ENCODE measurements around the gene TSC22D2. TPM values are rescaled to one million over a fixed set of nuclear protein-coding genes. Genes with fewer than 3 reads are reported as not detected.

TSC22D2 gene
- total and polyA plus RNA-seq, 2 donors (not counting 3 experiments of a cell fraction or from before 2014, with no cell fraction given), result 7.6 to 43.9 TPM

DNA sequence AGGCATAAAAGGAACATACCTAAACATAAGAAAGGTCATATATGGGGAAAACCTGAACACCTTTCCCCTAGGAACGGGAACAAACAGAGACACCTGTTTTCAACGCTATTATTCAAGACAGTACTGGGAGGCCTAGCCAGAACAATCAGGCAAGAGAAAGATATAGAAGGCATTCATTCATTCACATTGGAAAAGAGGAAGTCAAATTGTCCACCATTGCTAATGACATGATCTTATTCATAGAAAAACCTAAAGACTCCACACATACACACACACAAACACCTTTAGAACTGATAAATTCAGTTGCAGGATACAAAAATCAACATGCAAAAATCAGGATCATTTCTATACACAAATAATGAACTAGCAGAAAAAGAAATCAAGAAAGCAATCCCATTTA is 101.7 kb downstream of the TSC22D2 start:
- TF ChIP-seq, protein P1, sequence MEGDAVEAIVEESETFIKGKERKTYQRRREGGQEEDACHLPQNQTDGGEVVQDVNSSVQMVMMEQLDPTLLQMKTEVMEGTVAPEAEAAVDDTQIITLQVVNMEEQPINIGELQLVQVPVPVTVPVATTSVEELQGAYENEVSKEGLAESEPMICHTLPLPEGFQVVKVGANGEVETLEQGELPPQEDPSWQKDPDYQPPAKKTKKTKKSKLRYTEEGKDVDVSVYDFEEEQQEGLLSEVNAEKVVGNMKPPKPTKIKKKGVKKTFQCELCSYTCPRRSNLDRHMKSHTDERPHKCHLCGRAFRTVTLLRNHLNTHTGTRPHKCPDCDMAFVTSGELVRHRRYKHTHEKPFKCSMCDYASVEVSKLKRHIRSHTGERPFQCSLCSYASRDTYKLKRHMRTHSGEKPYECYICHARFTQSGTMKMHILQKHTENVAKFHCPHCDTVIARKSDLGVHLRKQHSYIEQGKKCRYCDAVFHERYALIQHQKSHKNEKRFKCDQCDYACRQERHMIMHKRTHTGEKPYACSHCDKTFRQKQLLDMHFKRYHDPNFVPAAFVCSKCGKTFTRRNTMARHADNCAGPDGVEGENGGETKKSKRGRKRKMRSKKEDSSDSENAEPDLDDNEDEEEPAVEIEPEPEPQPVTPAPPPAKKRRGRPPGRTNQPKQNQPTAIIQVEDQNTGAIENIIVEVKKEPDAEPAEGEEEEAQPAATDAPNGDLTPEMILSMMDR (IDR thresholded peaks at IDR 0.05; ENCODE audit: extremely low read depth in 1 of 2, insufficient read depth in 1 of 2, low read depth in 1 of 2, low read length in 2 of 2), result no peak
- no peak for TF ChIP-seq MYC (IDR thresholded peaks at IDR 0.05; ENCODE audit: low read depth, low read length)
- TF ChIP-seq JUN (IDR thresholded peaks at IDR 0.05; ENCODE audit: borderline replicate concordance, insufficient read depth, insufficient read length, low read depth), result no peak
- no peak for TF ChIP-seq POLR2A (IDR thresholded peaks at IDR 0.05; ENCODE audit: low read depth, low read length)
- no peak for TF ChIP-seq EZH2 (IDR thresholded peaks at IDR 0.05; ENCODE audit: borderline replicate concordance, low read depth, low read length, severe bottlenecking)
- TF ChIP-seq, protein P2, sequence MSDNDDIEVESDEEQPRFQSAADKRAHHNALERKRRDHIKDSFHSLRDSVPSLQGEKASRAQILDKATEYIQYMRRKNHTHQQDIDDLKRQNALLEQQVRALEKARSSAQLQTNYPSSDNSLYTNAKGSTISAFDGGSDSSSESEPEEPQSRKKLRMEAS (IDR thresholded peaks at IDR 0.05; ENCODE audit: insufficient read depth, insufficient read length), result no peak
- TF ChIP-seq GATA2 (IDR thresholded peaks at IDR 0.05; ENCODE audit: insufficient read depth, insufficient read length, low read depth, low read length), result no peak
- TF ChIP-seq FOS (IDR thresholded peaks at IDR 0.05; ENCODE audit: borderline replicate concordance, insufficient read depth, low read length), result no peak
- TF ChIP-seq POLR2AphosphoS5 (IDR thresholded peaks at IDR 0.05; ENCODE audit: insufficient read depth, low read depth, low read length), result no peak
- Histone ChIP-seq H3K9me3 (replicated peaks; ENCODE audit: control insufficient read depth, insufficient read depth, low read length) (no peaks in the 10 kb centered on the region), H3K9me1 (replicated peaks; ENCODE audit: control insufficient read depth, extremely low read depth, insufficient read depth, low read length) (no peaks in the 10 kb centered on the region), H4K20me1 (replicated peaks; ENCODE audit: control insufficient read depth, extremely low read depth, insufficient read depth, low read length) (no peaks in the 10 kb centered on the region), H3K27ac (ENCODE audit: insufficient read depth, low read depth, low read length) (no peak overlapping the region), H3K27me3 (ENCODE audit: control insufficient read depth in 2 of 2, insufficient read depth in 2 of 2, low read length in 2 of 2) (no peaks in the 10 kb centered on the region), H2AFZ (ENCODE audit: low read depth, low read length) (no peak overlapping the region), H3K4me1 (ENCODE audit: control insufficient read depth, extremely low read depth, insufficient read depth, low read length) (peaks cover 13% of the 10 kb centered on the region), H3K9ac (replicated peaks; ENCODE audit: extremely low read depth, insufficient read depth, low read length) (no peak overlapping the region), H3K79me2 (ENCODE audit: control insufficient read depth, insufficient read depth, low read length) (no peaks in the 10 kb centered on the region), H3K4me2 (ENCODE audit: insufficient read depth, low read length) (no peak overlapping the region), H3K4me3 (replicated peaks in 1 of 3; ENCODE audit: insufficient read depth in 1 of 3, low read depth in 1 of 3, low read length in 3 of 3) (no peak overlapping the region), H3K36me3 (ENCODE audit: control insufficient read depth in 2 of 2, extremely low read depth in 1 of 2, insufficient read depth in 2 of 2, low read length in 2 of 2) (no peaks in the 10 kb centered on the region)
- intact Hi-C loops (cut with micrococcal nuclease) (no loop called here), dilution Hi-C loops (cut with MboI; ENCODE audit: extremely low pct_ligation_motif_present, low sequenced_read_pairs) (no loop called here)
- DNase-seq (ENCODE audit: low read depth, low spot score) (no peak), FAIRE-seq (no peak)
- POLR2A ChIA-PET, result no interaction called here
- BruUV-seq (replicated peaks), result no TSS peak
- CTCF ChIA-PET, result no interaction called here

All from endothelial cell of umbilical vein (primary cell).